IMR-90 (cell line): ENCODE data around the gene RAB1A. TPM values are rescaled to one million over a fixed set of nuclear protein-coding genes. Genes with fewer than 3 reads are reported as not detected.

ENCODE experiments used
- ATAC-seq: fragments of 200-7000 bp; cut with Tn5 transposase; 2 replicates; pipeline ENCODE4 v1.9.1; 2020; ENCODE audit warnings: low read depth, mild to moderate bottlenecking, moderate library complexity
- BruUV-seq: library from RNA; stranded (reverse); fragments of 400-500 nt; replicated peaks from 2 replicates; lab custom pipeline; 2021; lab: Mats Ljungman, UMichigan
- CTCF ChIA-PET: fragments of 300-600 bp; formaldehyde crosslinking; extraction: SDS; loops from one replicate; lab custom pipeline; 2021; ENCODE audit warnings: antibody characterized with exemption; lab: Yijun Ruan, JAX
- POLR2A ChIA-PET: fragments of 300-600 bp; sonication (Branson Sonifier 250); formaldehyde crosslinking; loops from one replicate; lab custom pipeline; 2022; ENCODE audit warnings: antibody characterized with exemption; ENCODE audit not compliant: unreplicated experiment; lab: Charles Lee
- DNase-seq: peaks from one replicate; pipeline ENCODE4 v3.0.0; 2013
- H2AFZ ChIP-seq: replicated peaks from 2 replicates; pipeline ENCODE3; 2013; ENCODE audit warnings: low read length, mild to moderate bottlenecking; ENCODE audit not compliant: poor library complexity
- H2AK5ac ChIP-seq: 2 replicates; pipeline ENCODE4 v1.6.1; 2013; ENCODE audit warnings: low read depth, low read length, inconsistent platforms
- H2AK9ac ChIP-seq: replicated peaks from 2 replicates; pipeline ENCODE3; 2013; ENCODE audit warnings: mild to moderate bottlenecking, low read depth, low read length, moderate library complexity; ENCODE audit not compliant: poor library complexity
- H2BK120ac ChIP-seq: 2 replicates; pipeline ENCODE4 v1.6.1; 2013; ENCODE audit warnings: low read depth, low read length, inconsistent platforms
- H2BK15ac ChIP-seq: 3 replicates; pipeline ENCODE4 v1.6.1; 2013; ENCODE audit warnings: low read depth, low read length, inconsistent platforms
- H2BK20ac ChIP-seq: 2 replicates; pipeline ENCODE4 v1.6.1; 2013; ENCODE audit warnings: low read depth, mild to moderate bottlenecking, inconsistent platforms, low read length, moderate library complexity
- H2BK5ac ChIP-seq: 2 replicates; pipeline ENCODE4 v1.6.1; 2013; ENCODE audit warnings: mild to moderate bottlenecking, low read depth, low read length, inconsistent platforms; ENCODE audit not compliant: poor library complexity, severe bottlenecking
- H3K14ac ChIP-seq: replicated peaks from 2 replicates; pipeline ENCODE4 v1.6.1; 2013; ENCODE audit warnings: low read depth, low read length, inconsistent platforms
- H3K18ac ChIP-seq: 2 replicates; pipeline ENCODE4 v1.6.1; 2013; ENCODE audit warnings: low read depth, low read length, control low read depth
- H3K23ac ChIP-seq: 2 replicates; pipeline ENCODE4 v1.6.1; 2013; ENCODE audit warnings: low read depth, low read length, inconsistent platforms
- H3K27ac ChIP-seq: 2 replicates; pipeline ENCODE4 v1.5.1; 2013; ENCODE audit warnings: mild to moderate bottlenecking, control low read depth, low read length; ENCODE audit not compliant: insufficient read depth
- H3K27me3 ChIP-seq: 2 replicates; pipeline ENCODE4 v1.6.1; 2013; ENCODE audit warnings: low read length; ENCODE audit not compliant: control insufficient read depth, insufficient read depth
- H3K36me3 ChIP-seq: 2 replicates; pipeline ENCODE4 v1.6.1; 2013; ENCODE audit warnings: low read length, mixed read lengths; ENCODE audit not compliant: control insufficient read depth, insufficient read depth
- H3K4ac ChIP-seq: 2 replicates; pipeline ENCODE4 v1.6.1; 2013; ENCODE audit warnings: low read depth, low read length, inconsistent platforms
- H3K4me1 ChIP-seq: 2 replicates; pipeline ENCODE4 v1.6.1; 2013; ENCODE audit warnings: low read length, mixed read lengths; ENCODE audit not compliant: control insufficient read depth, insufficient read depth
- H3K4me2 ChIP-seq: 2 replicates; pipeline ENCODE4 v1.6.1; 2013; ENCODE audit warnings: low read depth, mild to moderate bottlenecking, control low read depth, low read length, moderate library complexity
- H3K4me3 ChIP-seq: 2 replicates; pipeline ENCODE4 v1.5.1; 2013; ENCODE audit warnings: low read depth, mild to moderate bottlenecking, control low read depth, low read length, moderate library complexity; ENCODE audit not compliant: insufficient read depth
- H3K56ac ChIP-seq: 2 replicates; pipeline ENCODE4 v1.6.1; 2013; ENCODE audit warnings: low read length, inconsistent platforms; ENCODE audit not compliant: insufficient read depth; ENCODE audit errors: extremely low read depth
- H3K79me1 ChIP-seq, 2 experiments: 2 replicates each; pipeline ENCODE4 v1.6.1; 2013; ENCODE audit warnings: low read length in 2 of 2, inconsistent platforms in 1 of 2, low read depth in 1 of 2
- H3K9ac ChIP-seq: 2 replicates; pipeline ENCODE4 v1.6.1; 2013; ENCODE audit warnings: low read depth, low read length, control low read depth
- H3K9me1 ChIP-seq: 2 replicates; pipeline ENCODE4 v1.6.1; 2013; ENCODE audit warnings: low read length, inconsistent platforms; ENCODE audit not compliant: insufficient read depth
- H3K9me3 ChIP-seq: 2 replicates; pipeline ENCODE4 v1.6.1; 2013; ENCODE audit warnings: low read length; ENCODE audit not compliant: control insufficient read depth, insufficient read depth
- H4K20me1 ChIP-seq: 2 replicates; pipeline ENCODE4 v1.6.1; 2013; ENCODE audit warnings: low read length, inconsistent platforms; ENCODE audit not compliant: insufficient read depth
- H4K5ac ChIP-seq: 2 replicates; pipeline ENCODE4 v1.6.1; 2013; ENCODE audit warnings: mild to moderate bottlenecking, low read depth, low read length, control low read depth
- H4K8ac ChIP-seq, 2 experiments: 2 replicates each; pipeline ENCODE4 v1.6.1; 2013; ENCODE audit warnings: low read depth in 2 of 2, low read length in 2 of 2, control low read depth in 1 of 2, inconsistent platforms in 1 of 2
- H4K91ac ChIP-seq: 2 replicates; pipeline ENCODE4 v1.6.1; 2013; ENCODE audit warnings: low read depth, low read length, inconsistent platforms; ENCODE audit not compliant: insufficient read depth
- BHLHE40 ChIP-seq: fragments of 150-350 bp; IDR thresholded peaks from 2 replicates; pipeline ENCODE4 v1.6.1; 2016; ENCODE audit warnings: mild to moderate bottlenecking, low read depth, low read length
- CEBPB ChIP-seq: IDR thresholded peaks from 2 replicates; pipeline ENCODE4 v1.6.1; 2012; ENCODE audit warnings: low read depth, low read length, improper control_type of control experiment
- CHD1 ChIP-seq: IDR thresholded peaks from 2 replicates; pipeline ENCODE4 v1.6.1; 2012; ENCODE audit warnings: low read depth, low read length, improper control_type of control experiment
- CTCF ChIP-seq: conservative IDR thresholded peaks from 2 replicates; pipeline ENCODE4 v1.5.1; 2012; ENCODE audit warnings: mild to moderate bottlenecking, low read depth, low read length, improper control_type of control experiment
- ELK1 ChIP-seq: fragments of 150-350 bp; IDR thresholded peaks from 2 replicates; pipeline ENCODE4 v1.6.1; 2016; ENCODE audit warnings: low read depth, mild to moderate bottlenecking, low read length, moderate library complexity, borderline replicate concordance
- FOS ChIP-seq: fragments of 150-350 bp; IDR thresholded peaks from 2 replicates; pipeline ENCODE4 v1.6.1; 2016; ENCODE audit warnings: low read depth, low read length
- MAFK ChIP-seq: IDR thresholded peaks from 2 replicates; pipeline ENCODE4 v1.6.1; 2012; ENCODE audit warnings: low read depth, low read length, improper control_type of control experiment
- MAZ ChIP-seq: IDR thresholded peaks from 2 replicates; pipeline ENCODE4 v1.6.1; 2012; ENCODE audit warnings: low read depth, mild to moderate bottlenecking, low read length, improper control_type of control experiment, moderate library complexity, borderline replicate concordance
- MXI1 ChIP-seq: IDR thresholded peaks from 2 replicates; pipeline ENCODE4 v1.6.1; 2012; ENCODE audit warnings: low read depth, mild to moderate bottlenecking, low read length, moderate library complexity, borderline replicate concordance
- POLR2A ChIP-seq: IDR thresholded peaks from 2 replicates; pipeline ENCODE4 v1.6.1; 2012; ENCODE audit warnings: mild to moderate bottlenecking, low read depth, low read length
- RAD21 ChIP-seq: IDR thresholded peaks from 2 replicates; pipeline ENCODE4 v1.6.1; 2012; ENCODE audit warnings: low read length, improper control_type of control experiment
- RCOR1 ChIP-seq: IDR thresholded peaks from 2 replicates; pipeline ENCODE4 v1.6.1; 2012; ENCODE audit warnings: mild to moderate bottlenecking, low read length, improper control_type of control experiment; ENCODE audit not compliant: insufficient replicate concordance
- RFX5 ChIP-seq: IDR thresholded peaks from 2 replicates; pipeline ENCODE4 v1.8.0; 2012; ENCODE audit warnings: low read depth, mild to moderate bottlenecking, low read length, moderate library complexity
- SMC3 ChIP-seq: fragments of 150-350 bp; IDR thresholded peaks from 2 replicates; pipeline ENCODE4 v1.6.1; 2016; ENCODE audit warnings: low read depth, mild to moderate bottlenecking, antibody characterized with exemption, low read length, moderate library complexity
- USF2 ChIP-seq: fragments of 150-350 bp; IDR thresholded peaks from 2 replicates; pipeline ENCODE4 v1.6.1; 2017; ENCODE audit warnings: mild to moderate bottlenecking, antibody characterized with exemption, low read length, low read depth
- WGBS, 2 experiments: methylation state at CpG; one replicate each; pipeline versions ENCODE4 v1.1.5 to v1.1.7; 2013; ENCODE audit warnings: missing lambda C conversion rate in 2 of 2; ENCODE audit not compliant: insufficient read length in 1 of 2; ENCODE audit errors: extremely low coverage in 2 of 2; 5-methylcytosine and 5-hydroxymethylcytosine counted together
- dilution Hi-C: fragments of 300-500 bp; cut with HindIII; formaldehyde crosslinking; loops from one replicate; pipeline ENCODE4 v1.14.3; 2018; ENCODE audit warnings: low sequenced_read_pairs; ENCODE audit not compliant: unreplicated experiment
- in situ Hi-C: fragments of 300-500 bp; cut with MboI; formaldehyde crosslinking; loops from 3 replicates; pipeline ENCODE4 v1.14.3; 2019; ENCODE audit warnings: low sequenced_read_pairs, inconsistent platforms, mixed read lengths
- intact Hi-C: fragments of 100-400 bp; cut with micrococcal nuclease; formaldehyde crosslinking; loops from 2 replicates; pipeline ENCODE4 v1.10.0; 2022
- polyA plus RNA-seq, 3 experiments: library from polyadenylated mRNA; depleted of rRNA; stranded (reverse); fragments of >200 nt; gene quantifications; 2 replicates each; pipeline ENCODE4 v1.2.3, GENCODE V29; 2012; ENCODE audit warnings: low replicate concordance in 1 of 3
- total RNA-seq: library from RNA; depleted of rRNA; stranded (reverse); fragments of >200 nt; gene quantifications from 2 replicates; pipeline ENCODE4 v1.2.3, GENCODE V29; 2012

The RAB1A gene
- total and polyA plus RNA-seq, 2 of the 4 experiments (the other 2 are of a cell fraction) = 114 to 169 TPM

- no CpG with 5 or more reads among the region's 5 CpGs for WGBS, 2 experiments
- Histone ChIP-seq H3K27ac (no peak overlapping the region), H3K27me3 (no peaks in the 10 kb centered on the region), H2AK9ac (no peak overlapping the region), H4K8ac (no peak overlapping the region), H3K4me2 (no peak overlapping the region), H3K36me3 (no peaks in the 10 kb centered on the region), H3K14ac (no peak overlapping the region), H3K79me1 (peaks cover 0 to 44% of the 10 kb centered on the region in 2 experiments; a peak in 2 of 4 replicates), H3K9me3 (no peaks in the 10 kb centered on the region), H3K4me3 (no peak overlapping the region), H3K4ac (no peak overlapping the region), H3K4me1 (peaks cover 8% of the 10 kb centered on the region), H2AK5ac (no peak overlapping the region), H3K56ac (no peak overlapping the region), H3K23ac (no peak overlapping the region), H4K91ac (no peak overlapping the region), H3K9ac (no peak overlapping the region), H2BK15ac (no peak overlapping the region), H2AFZ (no peak overlapping the region), H3K18ac (no peak overlapping the region), H2BK20ac (no peak overlapping the region), H4K5ac (no peak overlapping the region), H2BK120ac (no peak overlapping the region), H4K20me1 (peaks cover 100% of the 10 kb centered on the region), H2BK5ac (no peak overlapping the region), H3K9me1 (peaks cover 23% of the 10 kb centered on the region)
- POLR2A ChIA-PET = interaction anchor here (0.6 kb wide), 1 partner anchor 9 kb away, joined by 4 read pairs; no protein-coding TSS in a partner anchor
- CTCF ChIA-PET = no interaction called here
- in situ Hi-C loops (no loop called here), intact Hi-C loops (no loop called here), dilution Hi-C loops (no loop called here)
- DNase-seq = no peak
- no peak for ATAC-seq
- no peak for TF ChIP-seq MAZ
- TF ChIP-seq CEBPB = no peak
- TF ChIP-seq MAFK = no peak
- no peak for TF ChIP-seq CHD1
- TF ChIP-seq RCOR1 = no peak
- TF ChIP-seq ELK1 = no peak
- no peak for TF ChIP-seq USF2
- no peak for TF ChIP-seq RFX5
- no peak for TF ChIP-seq CTCF
- no peak for TF ChIP-seq POLR2A
- no peak for TF ChIP-seq MXI1
- no peak for TF ChIP-seq FOS
- no peak for TF ChIP-seq BHLHE40
- TF ChIP-seq SMC3 = no peak
- no peak for TF ChIP-seq RAD21
- BruUV-seq = no TSS peak
These were observed 8.8 kb downstream of the RAB1A start for GRCh38 chr2:65120990-65121693.
